PFSK-1 (cell line): ENCODE data around the gene OSGEP.

Experiments
- FOXP2 ChIP-seq: optimal IDR thresholded peaks from 2 replicates; pipeline ENCODE3; 2011; ENCODE audit warnings: borderline replicate concordance, control low read depth, inconsistent platforms; ENCODE audit not compliant: insufficient read depth; ENCODE audit errors: extremely low read length, extremely low read depth
- POLR2AphosphoS5 ChIP-seq: IDR thresholded peaks from 2 replicates; pipeline ENCODE4 v1.6.1; 2012; ENCODE audit warnings: low read depth, mild to moderate bottlenecking, control low read depth, low read length, moderate library complexity
- SIN3A ChIP-seq: IDR thresholded peaks from 2 replicates; pipeline ENCODE4 v1.6.1; 2012; ENCODE audit warnings: mild to moderate bottlenecking, low read length, moderate library complexity, borderline replicate concordance; ENCODE audit not compliant: insufficient read depth
- TAF1 ChIP-seq: IDR thresholded peaks from 2 replicates; pipeline ENCODE4 v1.6.1; 2012; ENCODE audit warnings: low read length, control low read depth, borderline replicate concordance; ENCODE audit not compliant: insufficient read depth
- TF ChIP-seq, protein P1 (sequence below), 2 experiments: IDR thresholded peaks; 2 replicates each; pipeline versions ENCODE4 v1.6.1 to v1.8.0; 2011 to 2012; ENCODE audit warnings: low read depth in 2 of 2, low read length in 2 of 2, control low read depth in 1 of 2, inconsistent platforms in 1 of 2, mild to moderate bottlenecking in 1 of 2, moderate library complexity in 1 of 2; ENCODE audit not compliant: insufficient read depth in 1 of 2

The OSGEP gene

DNA sequence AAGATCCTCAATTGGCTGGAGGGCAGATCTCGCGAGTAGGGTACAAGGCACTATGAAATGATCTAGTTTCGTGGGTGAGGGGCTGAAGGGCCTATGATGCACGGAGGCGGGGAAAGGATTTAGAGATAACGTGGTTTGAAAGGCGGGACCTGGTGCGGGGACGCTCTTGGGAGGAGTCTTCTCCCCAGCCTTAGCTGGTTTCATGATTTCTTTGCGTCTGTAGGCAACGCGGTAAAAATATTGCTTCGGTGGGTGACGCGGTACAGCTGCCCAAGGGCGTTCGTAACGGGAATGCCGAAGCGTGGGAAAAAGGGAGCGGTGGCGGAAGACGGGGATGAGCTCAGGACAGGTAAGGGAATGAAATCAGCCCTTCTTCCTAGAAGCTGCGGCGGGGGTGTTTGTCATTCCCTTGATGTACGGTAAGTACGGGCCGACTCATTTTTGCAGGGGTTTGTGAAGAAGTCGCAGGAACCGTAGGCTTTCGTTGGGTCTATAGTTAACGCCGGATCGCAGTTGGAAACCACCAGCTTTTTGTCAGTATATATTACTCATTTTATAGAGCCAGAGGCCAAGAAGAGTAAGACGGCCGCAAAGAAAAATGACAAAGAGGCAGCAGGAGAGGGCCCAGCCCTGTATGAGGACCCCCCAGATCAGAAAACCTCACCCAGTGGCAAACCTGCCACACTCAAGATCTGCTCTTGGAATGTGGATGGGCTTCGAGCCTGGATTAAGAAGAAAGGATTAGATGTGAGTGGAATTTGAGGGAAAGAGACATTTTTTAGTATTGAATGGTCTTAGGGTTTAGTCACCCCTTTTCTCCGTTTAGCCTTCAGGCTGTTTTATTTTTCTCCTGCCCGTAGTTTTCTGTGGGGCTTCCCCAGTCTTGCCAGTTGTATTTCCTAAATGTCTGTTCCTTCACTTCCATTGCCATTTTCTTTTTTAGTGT lies 1.0 kb upstream of the OSGEP start:
- TF ChIP-seq FOXP2 (no peak), SIN3A (no peak), TAF1 (no peak), POLR2AphosphoS5 (no peak)
- TF ChIP-seq, protein P1, sequence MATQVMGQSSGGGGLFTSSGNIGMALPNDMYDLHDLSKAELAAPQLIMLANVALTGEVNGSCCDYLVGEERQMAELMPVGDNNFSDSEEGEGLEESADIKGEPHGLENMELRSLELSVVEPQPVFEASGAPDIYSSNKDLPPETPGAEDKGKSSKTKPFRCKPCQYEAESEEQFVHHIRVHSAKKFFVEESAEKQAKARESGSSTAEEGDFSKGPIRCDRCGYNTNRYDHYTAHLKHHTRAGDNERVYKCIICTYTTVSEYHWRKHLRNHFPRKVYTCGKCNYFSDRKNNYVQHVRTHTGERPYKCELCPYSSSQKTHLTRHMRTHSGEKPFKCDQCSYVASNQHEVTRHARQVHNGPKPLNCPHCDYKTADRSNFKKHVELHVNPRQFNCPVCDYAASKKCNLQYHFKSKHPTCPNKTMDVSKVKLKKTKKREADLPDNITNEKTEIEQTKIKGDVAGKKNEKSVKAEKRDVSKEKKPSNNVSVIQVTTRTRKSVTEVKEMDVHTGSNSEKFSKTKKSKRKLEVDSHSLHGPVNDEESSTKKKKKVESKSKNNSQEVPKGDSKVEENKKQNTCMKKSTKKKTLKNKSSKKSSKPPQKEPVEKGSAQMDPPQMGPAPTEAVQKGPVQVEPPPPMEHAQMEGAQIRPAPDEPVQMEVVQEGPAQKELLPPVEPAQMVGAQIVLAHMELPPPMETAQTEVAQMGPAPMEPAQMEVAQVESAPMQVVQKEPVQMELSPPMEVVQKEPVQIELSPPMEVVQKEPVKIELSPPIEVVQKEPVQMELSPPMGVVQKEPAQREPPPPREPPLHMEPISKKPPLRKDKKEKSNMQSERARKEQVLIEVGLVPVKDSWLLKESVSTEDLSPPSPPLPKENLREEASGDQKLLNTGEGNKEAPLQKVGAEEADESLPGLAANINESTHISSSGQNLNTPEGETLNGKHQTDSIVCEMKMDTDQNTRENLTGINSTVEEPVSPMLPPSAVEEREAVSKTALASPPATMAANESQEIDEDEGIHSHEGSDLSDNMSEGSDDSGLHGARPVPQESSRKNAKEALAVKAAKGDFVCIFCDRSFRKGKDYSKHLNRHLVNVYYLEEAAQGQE (IDR thresholded peaks at IDR 0.05; ENCODE audit: insufficient read depth in 1 of 2, low read depth in 2 of 2, low read length in 2 of 2) = no peak

DNA sequence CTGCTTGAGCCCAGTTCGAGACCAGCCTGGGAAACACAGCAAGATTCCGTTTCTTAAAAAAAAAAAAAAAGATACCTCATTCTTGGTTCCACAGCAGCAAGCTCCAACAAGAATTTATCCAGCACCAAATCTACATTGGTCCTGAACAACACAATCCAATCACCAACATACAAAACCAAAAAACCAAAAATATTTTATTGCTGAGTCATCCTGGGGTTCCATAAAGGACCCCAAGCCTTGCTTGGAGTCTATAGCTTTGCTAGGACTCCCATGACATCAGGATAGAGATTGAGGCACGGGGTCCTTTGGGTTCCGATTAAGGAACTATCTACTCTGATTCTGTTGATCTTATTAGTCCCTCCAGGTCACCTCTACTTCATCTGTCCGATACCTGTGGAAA lies 7.7 kb downstream of the OSGEP start:
- TF ChIP-seq SIN3A = no peak
- no peak for TF ChIP-seq FOXP2
- TF ChIP-seq, protein P1 (IDR thresholded peaks at IDR 0.05; ENCODE audit: insufficient read depth in 1 of 2, low read depth in 2 of 2, low read length in 2 of 2) = no peak
- TF ChIP-seq POLR2AphosphoS5 = no peak
- no peak for TF ChIP-seq TAF1

DNA sequence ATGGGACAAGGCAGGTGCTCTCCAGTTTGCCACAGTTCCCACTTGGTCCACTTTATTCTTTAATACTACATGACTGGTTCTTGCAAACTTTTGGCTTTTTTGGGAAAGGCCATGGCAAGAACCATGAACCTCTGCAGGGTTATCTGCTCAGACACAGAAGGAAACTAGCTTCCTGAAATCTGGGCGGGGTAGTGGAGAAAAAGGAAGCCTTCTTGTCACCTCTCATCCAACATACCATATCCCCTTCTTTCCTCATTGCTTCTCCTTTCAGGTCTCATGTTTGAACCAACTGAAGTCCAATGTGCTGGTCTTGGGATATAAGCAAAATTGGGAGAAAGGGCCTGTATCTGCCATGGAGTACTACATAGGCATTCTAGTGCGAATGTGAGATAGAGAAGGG lies 13.2 kb downstream of the OSGEP start:
- TF ChIP-seq, protein P1 (IDR thresholded peaks at IDR 0.05; ENCODE audit: insufficient read depth in 1 of 2, low read depth in 2 of 2, low read length in 2 of 2) = no peak
- TF ChIP-seq SIN3A (no peak), TAF1 (no peak), POLR2AphosphoS5 (no peak), FOXP2 (no peak)

DNA sequence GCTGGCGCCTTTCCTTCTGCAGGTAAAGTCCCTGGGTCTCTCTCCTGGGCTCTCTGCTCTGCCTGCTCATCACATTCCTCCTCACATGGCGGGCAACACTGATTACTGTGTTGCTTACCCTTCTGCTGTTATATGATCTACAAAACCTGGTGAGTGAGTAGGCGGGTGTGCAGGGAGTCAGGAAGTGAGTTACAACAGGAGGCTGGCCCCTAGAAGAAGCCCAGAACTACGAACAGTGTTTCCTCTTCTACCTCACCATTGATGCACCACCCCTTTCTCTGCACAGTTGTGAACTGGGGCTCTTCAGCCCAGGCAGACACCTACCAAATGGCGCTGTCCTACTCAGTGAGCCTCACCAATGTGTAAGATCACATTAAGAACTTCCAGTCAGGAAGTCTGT lies 13.7 kb downstream of the OSGEP start:
- no peak for TF ChIP-seq SIN3A
- TF ChIP-seq TAF1 = no peak
- TF ChIP-seq FOXP2 = no peak
- no peak for TF ChIP-seq POLR2AphosphoS5
- TF ChIP-seq, protein P1 (IDR thresholded peaks at IDR 0.05; ENCODE audit: insufficient read depth in 1 of 2, low read depth in 2 of 2, low read length in 2 of 2) = no peak

DNA sequence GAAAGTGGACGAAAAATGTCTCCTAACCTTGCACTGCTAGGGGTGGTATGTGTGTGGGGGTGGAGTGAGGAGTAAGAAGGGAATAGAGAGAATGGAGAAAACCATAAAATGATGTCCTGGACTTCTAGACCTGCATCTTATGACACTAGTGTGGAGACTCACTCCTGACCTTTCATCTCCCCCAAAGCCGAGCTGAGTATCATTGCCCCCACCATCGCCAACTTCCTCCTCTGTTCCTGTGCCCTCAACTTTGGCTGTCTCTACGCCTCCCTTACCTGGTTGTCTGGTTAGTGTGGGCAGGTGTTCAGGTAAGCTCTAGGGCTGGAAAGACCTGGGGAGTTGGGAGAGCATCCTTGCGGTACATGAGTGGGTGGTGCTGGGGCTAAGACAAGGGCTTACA lies 14.1 kb downstream of the OSGEP start:
- no peak for TF ChIP-seq FOXP2
